ENCODE measurements around the gene LMOD3. TPM values are rescaled to one million over a fixed set of nuclear protein-coding genes. Genes with fewer than 3 reads are reported as not detected.

The LMOD3 gene
- total RNA-seq, 1 donor from 2014 or later = not detected

Other genes starting within 250 kb of the LMOD3 start
- gene TAFA4, start 190.0 kb downstream of the LMOD3 start, total RNA-seq = not detected in 2 replicates
- 14.4 and 17.3 TPM in 2 replicates for gene EOGT, start 108.9 kb downstream of the LMOD3 start, total RNA-seq
- gene TMF1, start 70.3 kb downstream of the LMOD3 start, total RNA-seq = 36.8 and 43.6 TPM in 2 replicates
- 86.6 and 91.9 TPM in 2 replicates for gene UBA3, start 42.2 kb downstream of the LMOD3 start, total RNA-seq
- gene ARL6IP5, start 37.7 kb downstream of the LMOD3 start, total RNA-seq = 77.5 and 77.8 TPM in 2 replicates